ENCODE results near the gene TIMP1.

TIMP1 gene

DNA sequence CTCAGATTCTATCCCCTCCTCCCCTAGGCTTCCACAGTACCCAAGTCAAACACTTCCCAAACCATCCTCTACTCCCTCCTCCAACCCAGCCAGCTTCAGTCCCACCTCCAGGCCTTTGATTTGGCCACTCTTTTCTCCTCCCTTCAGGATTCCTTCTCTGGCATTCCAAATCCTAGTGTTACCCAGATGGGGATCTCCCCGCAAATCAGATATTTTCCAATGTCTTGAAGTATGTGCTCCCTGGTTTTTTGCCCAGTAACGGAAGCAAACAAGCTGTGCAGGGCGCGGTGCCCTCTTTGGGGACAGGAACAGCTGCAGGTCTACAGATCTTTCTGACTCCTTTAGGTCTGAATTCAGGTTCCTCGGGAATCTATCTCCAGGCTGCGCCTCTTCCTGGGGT, 39.6 kb downstream of the TIMP1 start:
- DNase-seq (ENCODE audit: low read depth) = no peak
- TF ChIP-seq, protein P1, sequence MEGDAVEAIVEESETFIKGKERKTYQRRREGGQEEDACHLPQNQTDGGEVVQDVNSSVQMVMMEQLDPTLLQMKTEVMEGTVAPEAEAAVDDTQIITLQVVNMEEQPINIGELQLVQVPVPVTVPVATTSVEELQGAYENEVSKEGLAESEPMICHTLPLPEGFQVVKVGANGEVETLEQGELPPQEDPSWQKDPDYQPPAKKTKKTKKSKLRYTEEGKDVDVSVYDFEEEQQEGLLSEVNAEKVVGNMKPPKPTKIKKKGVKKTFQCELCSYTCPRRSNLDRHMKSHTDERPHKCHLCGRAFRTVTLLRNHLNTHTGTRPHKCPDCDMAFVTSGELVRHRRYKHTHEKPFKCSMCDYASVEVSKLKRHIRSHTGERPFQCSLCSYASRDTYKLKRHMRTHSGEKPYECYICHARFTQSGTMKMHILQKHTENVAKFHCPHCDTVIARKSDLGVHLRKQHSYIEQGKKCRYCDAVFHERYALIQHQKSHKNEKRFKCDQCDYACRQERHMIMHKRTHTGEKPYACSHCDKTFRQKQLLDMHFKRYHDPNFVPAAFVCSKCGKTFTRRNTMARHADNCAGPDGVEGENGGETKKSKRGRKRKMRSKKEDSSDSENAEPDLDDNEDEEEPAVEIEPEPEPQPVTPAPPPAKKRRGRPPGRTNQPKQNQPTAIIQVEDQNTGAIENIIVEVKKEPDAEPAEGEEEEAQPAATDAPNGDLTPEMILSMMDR (conservative IDR thresholded peaks at IDR 0.05; ENCODE audit: low read length) = no peak
- H3K4me3 ChIP-seq (ENCODE audit: low read length) = no peak overlapping the region

DNA sequence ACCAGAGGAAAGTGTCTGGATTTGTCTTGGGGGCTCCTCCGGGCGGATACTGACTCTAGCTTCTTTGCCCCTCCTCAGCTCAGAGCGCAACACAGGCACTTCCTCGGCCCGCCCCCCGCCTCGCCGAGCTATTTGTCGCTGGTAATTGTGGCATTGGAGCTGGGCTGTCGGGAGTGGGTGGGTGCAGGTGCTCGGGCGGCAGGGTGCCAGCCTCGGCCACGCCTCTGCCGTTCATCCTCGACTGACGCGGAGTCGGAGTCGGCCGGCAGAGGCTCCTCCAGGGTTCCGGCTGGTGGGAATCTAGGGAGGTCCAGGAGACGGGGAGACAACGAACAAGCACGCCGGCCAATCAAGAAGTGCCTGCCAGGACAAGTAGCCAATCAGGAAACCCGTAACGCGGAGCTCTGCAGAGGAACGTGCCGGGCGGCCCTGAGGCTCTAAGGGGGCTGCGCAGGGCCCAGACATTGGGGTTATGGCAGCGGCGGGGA, 41.3 kb downstream of the TIMP1 start:
- DNase-seq (ENCODE audit: low read depth) = peak; percentile 74
- TF ChIP-seq, protein P1 (conservative IDR thresholded peaks at IDR 0.05; ENCODE audit: low read length) = no peak

DNA sequence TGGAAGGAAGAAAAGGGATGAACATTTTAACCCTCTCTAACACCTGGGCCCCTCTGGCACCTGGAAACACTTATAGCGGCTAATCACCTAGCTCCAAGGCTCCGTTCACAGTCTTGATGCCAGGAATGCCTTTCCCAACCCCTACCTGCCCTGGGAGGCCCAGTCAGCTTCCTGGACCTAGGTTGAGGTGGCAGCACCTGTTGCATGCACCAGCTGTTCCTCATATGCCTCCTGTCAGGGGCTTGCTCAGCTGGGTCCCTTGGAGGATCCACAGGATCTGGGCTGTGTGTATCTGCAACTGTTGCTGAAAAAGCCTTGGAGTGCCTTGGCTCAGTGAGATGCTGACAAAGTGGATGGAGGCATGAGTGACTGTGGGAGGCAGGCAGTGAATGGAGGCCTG, 43.1 kb downstream of the TIMP1 start:
- no peak overlapping the region for H3K4me3 ChIP-seq (ENCODE audit: low read length)
- no peak for DNase-seq (ENCODE audit: low read depth)
- TF ChIP-seq, protein P1 (conservative IDR thresholded peaks at IDR 0.05; ENCODE audit: low read length) = no peak

More for the DNA sequence above, 41.3 kb downstream of the TIMP1 start:
- H3K4me3 ChIP-seq (ENCODE audit: low read length) = peak overlapping the region; percentile 42

DNA sequence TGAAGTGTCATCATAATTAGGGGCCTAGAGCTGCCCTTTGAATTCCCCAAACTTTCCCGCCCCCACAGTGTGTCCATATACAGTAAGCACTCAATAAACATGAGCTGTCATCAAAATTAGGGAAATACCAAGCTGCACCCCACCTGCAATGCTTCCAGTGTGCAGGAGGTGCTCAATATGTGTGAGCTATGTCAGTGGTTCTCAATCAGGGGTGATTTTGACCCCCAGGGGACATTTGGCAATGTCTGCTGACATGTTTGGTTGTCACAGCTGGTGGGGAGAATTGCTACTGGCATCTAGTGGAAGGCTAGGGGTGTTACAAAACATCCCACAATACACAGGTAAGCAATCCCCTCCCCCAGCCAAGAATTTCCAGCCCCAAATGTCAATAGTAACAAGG, 46.7 kb downstream of the TIMP1 start:
- TF ChIP-seq, protein P1 (conservative IDR thresholded peaks at IDR 0.05; ENCODE audit: low read length) = no peak
- no peak overlapping the region for H3K4me3 ChIP-seq (ENCODE audit: low read length)
- no peak for DNase-seq (ENCODE audit: low read depth)

DNA sequence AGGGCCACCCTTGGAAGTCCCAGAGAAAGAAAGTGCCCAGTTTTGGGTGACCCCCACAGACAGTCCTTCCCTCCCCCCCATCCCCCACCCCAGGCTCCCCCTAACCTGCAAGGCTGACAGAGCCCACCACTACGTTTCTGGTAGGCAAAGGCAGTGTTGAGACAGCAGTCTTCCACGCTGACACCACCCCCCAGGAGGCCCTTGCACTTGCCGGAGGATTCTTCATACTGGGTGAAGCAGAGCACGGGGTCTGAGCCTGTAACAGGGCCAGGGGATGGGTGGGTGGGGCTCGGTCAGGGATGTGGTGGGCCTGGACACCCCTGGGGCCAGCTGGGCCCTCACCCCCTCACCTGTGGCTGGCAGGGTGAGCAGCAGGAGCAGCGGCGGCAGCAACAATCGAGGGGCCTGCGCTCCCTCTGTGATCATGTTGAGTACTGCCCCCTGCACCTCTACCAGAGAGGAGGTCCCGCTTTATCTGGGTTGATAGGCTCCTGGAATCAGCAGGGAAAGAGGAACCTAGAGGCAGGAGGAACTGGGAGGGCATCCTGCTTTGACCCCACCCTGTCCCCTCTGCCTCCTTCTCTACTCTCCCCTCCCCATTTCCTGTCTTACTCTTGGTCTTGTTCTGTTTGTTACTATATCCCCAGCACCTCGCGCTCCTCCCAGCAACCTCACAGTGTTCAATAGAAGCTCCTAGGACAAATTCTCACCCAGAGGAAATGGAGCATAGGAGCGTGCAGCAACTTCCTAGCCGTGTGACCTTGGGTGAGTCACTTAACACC, 47.4 kb downstream of the TIMP1 start, which contains the start of gene CFP:
TSS of gene CFP (minus strand) at position 512 of the 782 bp plus-strand sequence. CDS start at position 426, 86 bp downstream.
- TF ChIP-seq, protein P1 (conservative IDR thresholded peaks at IDR 0.05; ENCODE audit: low read length) = no peak
- DNase-seq (ENCODE audit: low read depth) = no peak
- H3K4me3 ChIP-seq (ENCODE audit: low read length) = no peak within 1 kb of the TSS

DNA sequence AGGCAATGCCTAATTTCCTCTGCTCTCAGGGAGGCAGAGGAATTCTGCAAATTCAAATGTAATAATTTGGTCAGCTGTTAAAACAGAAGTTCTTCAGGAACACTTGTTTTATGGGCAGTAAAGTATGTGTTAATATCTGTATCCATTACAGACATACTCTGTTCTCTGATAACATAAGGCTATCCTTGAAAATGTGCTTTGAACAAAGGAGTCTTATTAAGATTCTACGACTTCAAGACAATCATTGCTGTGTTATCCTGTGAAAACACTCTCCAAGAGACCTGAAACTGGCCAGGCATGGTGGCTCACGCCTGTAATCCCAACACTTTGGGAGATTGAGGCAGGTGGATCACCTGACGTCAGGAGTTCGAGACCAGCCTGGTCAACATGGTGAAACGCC, 49.4 kb downstream of the TIMP1 start:
- TF ChIP-seq, protein P1 (conservative IDR thresholded peaks at IDR 0.05; ENCODE audit: low read length) = no peak
- no peak overlapping the region for H3K4me3 ChIP-seq (ENCODE audit: low read length)
- DNase-seq (ENCODE audit: low read depth) = no peak

DNA sequence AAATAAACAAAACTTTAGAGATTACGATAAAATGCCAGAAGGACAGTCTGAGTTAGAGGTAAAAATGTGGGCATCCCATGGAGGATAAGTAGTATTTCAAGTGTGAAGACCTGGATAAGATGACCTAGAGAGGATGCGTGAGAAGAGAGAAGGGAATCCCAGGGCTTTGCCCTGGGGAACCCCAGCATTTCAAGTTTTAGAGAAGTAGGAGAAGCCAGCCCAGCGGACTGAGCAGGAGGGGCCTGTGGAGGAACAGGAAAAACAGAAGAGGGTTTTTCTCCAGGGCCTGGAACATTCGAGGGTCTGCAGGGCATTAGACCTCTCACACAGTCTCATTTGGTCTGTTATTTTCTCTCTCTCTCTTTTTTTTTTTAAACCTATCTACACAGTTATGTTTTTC, 50.4 kb downstream of the TIMP1 start:
- DNase-seq (ENCODE audit: low read depth) = no peak
- H3K4me3 ChIP-seq (ENCODE audit: low read length) = no peak overlapping the region
- TF ChIP-seq, protein P1 (conservative IDR thresholded peaks at IDR 0.05; ENCODE audit: low read length) = no peak
